ENCODE data around the gene MTFR1L. TPM values are rescaled to one million over a fixed set of nuclear protein-coding genes. Genes with fewer than 3 reads are reported as not detected.

MTFR1L gene
- total RNA-seq, 2 experiments from 2014 or later, result 35.3 to 43.4 TPM

DNA sequence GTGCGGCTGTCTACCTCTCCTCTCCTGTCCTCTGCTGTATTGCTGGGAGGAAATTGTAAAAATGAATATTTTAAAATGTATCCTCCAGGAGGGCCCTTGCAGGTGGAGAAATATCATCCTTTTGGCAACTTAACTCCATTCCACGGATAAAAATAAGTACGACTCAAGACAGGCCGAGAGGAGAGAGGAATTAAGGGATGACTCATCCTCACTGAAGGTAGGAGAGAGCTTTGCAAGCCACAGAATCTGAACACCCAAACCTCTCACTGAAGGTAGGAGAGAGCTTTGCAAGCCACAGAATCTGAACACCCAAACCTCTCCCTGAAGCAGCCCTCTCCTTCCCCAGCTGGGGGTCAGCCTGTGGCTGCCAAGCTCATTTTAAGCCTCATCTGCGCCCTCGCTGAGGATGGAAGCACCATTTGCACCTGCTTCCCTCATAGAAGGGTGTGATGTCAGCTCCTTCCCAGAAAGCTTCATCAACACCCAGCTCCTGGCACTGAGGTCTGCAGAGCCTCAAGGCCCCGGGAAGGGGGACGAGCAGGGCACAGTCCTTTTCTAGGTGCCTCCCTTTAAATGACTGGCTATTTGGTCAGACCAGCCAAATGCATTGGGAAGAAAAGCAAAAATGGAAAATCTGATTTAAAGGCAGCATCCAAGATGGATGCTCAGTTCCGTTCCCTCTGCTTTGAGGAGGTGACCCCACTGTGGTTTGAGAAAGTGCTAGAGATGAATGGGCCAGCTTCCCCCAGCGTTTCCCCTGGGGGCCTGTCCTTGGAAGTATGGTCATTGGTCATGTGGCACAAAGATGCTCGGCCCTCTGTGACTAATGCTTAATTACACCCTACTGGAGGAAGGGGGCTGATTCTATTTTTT lies 32.6 kb upstream of the MTFR1L start:
- no peak overlapping the region for H2AFZ ChIP-seq (ENCODE audit: low read length)
- DNase-seq (ENCODE audit: low spot score), result no peak
- H4K20me1 ChIP-seq (ENCODE audit: insufficient read depth, low read length), result no peaks in the 10 kb centered on the region
- H3K9me2 ChIP-seq (ENCODE audit: insufficient read depth, low read length), result no peaks in the 10 kb centered on the region
- no peak overlapping the region for H3K4me3 ChIP-seq (ENCODE audit: low read depth, low read length, poor library complexity, severe bottlenecking)
- POLR2A ChIA-PET, result interaction anchor here (0.6 to 1.2 kb wide), 5 partner anchors 13 to 967 kb away, joined by 3 to 5 read pairs (median 3); no protein-coding TSS in a partner anchor
- H3K9me3 ChIP-seq (ENCODE audit: low read length), result no peaks in the 10 kb centered on the region
- peaks cover 10% of the 10 kb centered on the region for H3K4me1 ChIP-seq (ENCODE audit: insufficient read depth, low read length, poor library complexity, severe bottlenecking)
- no peak overlapping the region for H3K4me2 ChIP-seq (ENCODE audit: low read length)
- H3K27ac ChIP-seq (ENCODE audit: low read depth, low read length, poor library complexity, severe bottlenecking), result no peak overlapping the region
- TF ChIP-seq, protein P1, sequence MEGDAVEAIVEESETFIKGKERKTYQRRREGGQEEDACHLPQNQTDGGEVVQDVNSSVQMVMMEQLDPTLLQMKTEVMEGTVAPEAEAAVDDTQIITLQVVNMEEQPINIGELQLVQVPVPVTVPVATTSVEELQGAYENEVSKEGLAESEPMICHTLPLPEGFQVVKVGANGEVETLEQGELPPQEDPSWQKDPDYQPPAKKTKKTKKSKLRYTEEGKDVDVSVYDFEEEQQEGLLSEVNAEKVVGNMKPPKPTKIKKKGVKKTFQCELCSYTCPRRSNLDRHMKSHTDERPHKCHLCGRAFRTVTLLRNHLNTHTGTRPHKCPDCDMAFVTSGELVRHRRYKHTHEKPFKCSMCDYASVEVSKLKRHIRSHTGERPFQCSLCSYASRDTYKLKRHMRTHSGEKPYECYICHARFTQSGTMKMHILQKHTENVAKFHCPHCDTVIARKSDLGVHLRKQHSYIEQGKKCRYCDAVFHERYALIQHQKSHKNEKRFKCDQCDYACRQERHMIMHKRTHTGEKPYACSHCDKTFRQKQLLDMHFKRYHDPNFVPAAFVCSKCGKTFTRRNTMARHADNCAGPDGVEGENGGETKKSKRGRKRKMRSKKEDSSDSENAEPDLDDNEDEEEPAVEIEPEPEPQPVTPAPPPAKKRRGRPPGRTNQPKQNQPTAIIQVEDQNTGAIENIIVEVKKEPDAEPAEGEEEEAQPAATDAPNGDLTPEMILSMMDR (conservative IDR thresholded peaks at IDR 0.05; ENCODE audit: low read length), result no peak
- no peak for TF ChIP-seq EZH2phosphoT487 (IDR thresholded peaks at IDR 0.05; ENCODE audit: borderline replicate concordance, low read depth, low read length)
- BruUV-seq (replicated peaks), result no TSS peak
- intact Hi-C loops (cut with micrococcal nuclease; ENCODE audit: unreplicated experiment), result no loop called here
- H3K36me3 ChIP-seq (ENCODE audit: insufficient read depth, low read length), result no peaks in the 10 kb centered on the region
- no peaks in the 10 kb centered on the region for H3K79me2 ChIP-seq (ENCODE audit: insufficient read depth, low read depth, low read length)
- CTCF ChIA-PET (ENCODE audit: unreplicated experiment), result interaction anchor here (0.5 kb wide), 1 partner anchor 820 kb away, joined by 4 read pairs; no protein-coding TSS in a partner anchor

DNA sequence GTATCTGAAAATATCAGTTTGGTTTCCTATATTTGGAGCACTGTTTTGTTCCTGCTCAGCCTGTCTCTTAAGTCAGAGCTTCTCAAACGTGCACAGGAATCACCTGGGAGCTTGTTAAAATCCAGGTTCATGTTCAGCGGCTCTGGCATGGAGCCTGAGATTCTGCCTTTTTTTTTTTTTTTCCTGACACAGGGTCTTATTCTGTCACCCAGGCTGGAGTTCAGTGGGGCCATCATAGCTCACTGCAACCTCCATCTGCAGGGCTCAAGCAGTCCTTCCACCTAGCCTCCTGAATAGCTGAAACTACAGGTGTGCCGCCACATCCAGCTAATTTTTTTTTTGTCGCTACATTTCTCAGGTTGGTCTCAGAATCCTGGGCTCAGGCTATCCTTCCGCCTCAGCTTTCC lies 32.0 kb upstream of the MTFR1L start:
- intact Hi-C loops (cut with micrococcal nuclease; ENCODE audit: unreplicated experiment), result no loop called here
- POLR2A ChIA-PET, result interaction anchor here (0.6 to 1.2 kb wide), 3 partner anchors 14 to 967 kb away, joined by 3 to 5 read pairs (median 3); no protein-coding TSS in a partner anchor

More for the DNA sequence above, 32.0 kb upstream of the MTFR1L start:
- Histone ChIP-seq H4K20me1 (ENCODE audit: insufficient read depth, low read length) (no peaks in the 10 kb centered on the region), H3K4me2 (ENCODE audit: low read length) (no peak overlapping the region), H3K4me3 (ENCODE audit: low read depth, low read length, poor library complexity, severe bottlenecking) (no peak overlapping the region), H3K79me2 (ENCODE audit: insufficient read depth, low read depth, low read length) (no peaks in the 10 kb centered on the region), H2AFZ (ENCODE audit: low read length) (no peak overlapping the region), H3K27ac (ENCODE audit: low read depth, low read length, poor library complexity, severe bottlenecking) (no peak overlapping the region), H3K4me1 (ENCODE audit: insufficient read depth, low read length, poor library complexity, severe bottlenecking) (peaks cover 10% of the 10 kb centered on the region), H3K9me2 (ENCODE audit: insufficient read depth, low read length) (no peaks in the 10 kb centered on the region), H3K9me3 (ENCODE audit: low read length) (no peaks in the 10 kb centered on the region), H3K36me3 (ENCODE audit: insufficient read depth, low read length) (no peaks in the 10 kb centered on the region)
- DNase-seq (ENCODE audit: low spot score), result no peak
- CTCF ChIA-PET (ENCODE audit: unreplicated experiment), result interaction anchor here (0.5 kb wide), 1 partner anchor 821 kb away, joined by 4 read pairs; no protein-coding TSS in a partner anchor
- TF ChIP-seq, protein P1 (conservative IDR thresholded peaks at IDR 0.05; ENCODE audit: low read length), result no peak
- TF ChIP-seq EZH2phosphoT487 (IDR thresholded peaks at IDR 0.05; ENCODE audit: borderline replicate concordance, low read depth, low read length), result no peak
- no TSS peak for BruUV-seq (replicated peaks)

All from OCI-LY7 (cell line).